GM18868 (cell line): ENCODE measurements around the gene SLC16A12.
"Not testable (repeated sequence)": the region's sequence is repeated elsewhere in the genome, so short reads cannot be mapped to it uniquely, and the experiment has no call there.

Experiments
- ATAC-seq: cut with Tn5 transposase; IDR thresholded peaks from one replicate; pipeline ENCODE4 v1.9.1; 2021; ENCODE audit warnings: mild to moderate bottlenecking, moderate library complexity; ENCODE audit not compliant: unreplicated experiment

The SLC16A12 gene

DNA sequence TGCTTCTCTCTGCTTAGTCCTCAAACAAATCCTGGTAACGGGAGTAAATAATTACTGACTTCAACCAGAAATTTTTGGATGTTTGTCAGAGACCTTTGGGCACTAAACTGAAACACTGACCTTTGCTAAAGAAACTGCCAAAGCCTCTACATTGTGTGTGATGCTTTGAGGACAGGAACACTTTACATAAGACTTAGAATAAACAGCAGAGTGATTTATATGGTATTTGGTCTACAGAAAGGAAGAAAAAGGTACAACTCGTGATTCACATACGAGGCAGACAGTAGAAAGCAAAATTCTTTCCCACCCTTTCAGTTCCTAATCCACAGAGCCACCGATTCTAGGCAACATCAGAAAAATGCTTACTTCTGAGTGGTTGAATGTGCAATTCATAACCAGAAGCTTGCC lies 59.8 kb downstream of the SLC16A12 start:
- no peak for ATAC-seq

DNA sequence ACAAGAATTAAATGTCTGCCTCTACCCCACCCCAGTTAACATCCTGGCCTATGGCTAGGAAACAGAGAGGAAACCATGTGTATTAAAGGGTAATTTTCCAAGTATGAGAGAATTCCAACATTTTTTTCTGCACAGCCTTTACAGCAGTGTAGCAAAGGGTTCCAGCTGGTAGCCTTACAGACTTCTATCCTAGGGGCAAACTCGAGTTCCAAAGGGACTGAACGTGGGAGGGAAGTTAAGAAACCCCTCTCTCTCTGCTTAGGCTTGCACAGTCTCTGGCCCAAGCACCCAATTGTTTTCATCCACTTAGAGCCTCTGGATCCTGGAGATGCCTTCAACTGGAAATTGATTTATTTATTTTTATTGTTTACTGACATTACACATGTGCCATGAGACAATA lies 60.3 kb downstream of the SLC16A12 start:
- no peak for ATAC-seq

DNA sequence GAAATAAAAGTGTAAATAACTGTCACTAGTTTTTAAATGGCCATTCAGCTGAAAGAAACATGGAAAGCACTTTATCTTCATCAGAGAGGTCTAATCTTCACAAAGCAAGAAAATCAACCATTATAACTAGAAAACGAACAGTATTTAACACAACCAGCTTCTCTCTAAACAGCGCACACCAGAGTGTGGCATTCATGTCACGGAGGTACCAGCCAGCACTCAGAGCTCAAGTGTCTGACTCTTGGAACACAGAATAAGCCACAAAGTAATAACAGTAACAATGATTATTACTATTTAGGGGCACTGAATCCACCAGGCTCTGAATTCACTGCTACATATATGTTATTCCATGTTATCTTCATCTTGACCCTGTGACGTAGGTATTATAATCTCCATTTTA lies 60.9 kb downstream of the SLC16A12 start:
- no peak for ATAC-seq

DNA sequence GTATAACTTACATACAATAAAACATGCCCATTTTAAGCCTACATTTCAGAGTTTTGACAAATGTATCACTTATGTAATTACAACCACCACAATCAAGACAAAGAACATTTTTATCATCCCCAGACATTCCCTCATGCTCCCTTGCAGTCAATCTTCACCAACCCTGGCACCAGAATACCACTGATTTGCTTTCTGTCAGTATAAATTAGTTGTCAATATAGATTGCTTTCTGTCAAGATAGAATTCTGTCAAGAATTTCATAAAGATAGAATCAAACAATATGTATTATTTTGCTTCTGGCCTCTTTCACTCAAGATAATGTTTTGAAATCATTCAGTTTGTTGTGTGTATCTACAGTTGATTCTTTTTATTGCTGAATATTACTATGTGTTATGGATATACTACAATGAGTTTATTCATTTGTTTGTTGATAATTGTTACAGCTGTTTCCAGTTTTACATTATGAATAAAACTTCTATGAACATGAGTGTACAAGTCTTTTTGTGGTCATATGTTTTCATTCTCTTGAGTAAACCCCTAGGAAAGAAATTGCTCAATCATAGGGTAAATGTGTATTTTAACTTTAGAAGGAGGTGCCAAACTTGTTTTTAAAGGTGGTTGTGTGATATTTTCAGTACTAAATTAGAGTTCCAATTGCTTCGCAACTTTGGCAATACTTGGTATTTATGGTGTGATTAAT lies 64.1 kb downstream of the SLC16A12 start:
- no peak for ATAC-seq

DNA sequence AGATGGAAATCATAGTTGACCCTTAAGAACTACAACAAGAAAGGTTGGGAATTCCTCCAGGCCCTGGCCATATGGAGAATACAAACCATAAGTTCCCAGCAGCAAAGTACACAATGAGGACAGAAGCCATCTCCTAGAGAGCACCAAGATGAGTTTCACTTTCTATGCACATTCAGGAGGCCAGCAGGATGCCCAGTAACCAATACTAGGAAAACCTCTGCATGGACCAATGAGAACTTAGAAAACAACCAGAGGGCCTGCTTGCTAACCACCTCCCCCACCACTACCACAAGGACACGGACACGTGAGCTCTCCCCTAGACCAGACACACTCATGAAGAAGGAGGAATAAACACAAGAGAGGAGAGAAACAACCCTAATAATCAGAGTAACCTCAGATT lies 64.8 kb downstream of the SLC16A12 start:
- ATAC-seq: no peak

DNA sequence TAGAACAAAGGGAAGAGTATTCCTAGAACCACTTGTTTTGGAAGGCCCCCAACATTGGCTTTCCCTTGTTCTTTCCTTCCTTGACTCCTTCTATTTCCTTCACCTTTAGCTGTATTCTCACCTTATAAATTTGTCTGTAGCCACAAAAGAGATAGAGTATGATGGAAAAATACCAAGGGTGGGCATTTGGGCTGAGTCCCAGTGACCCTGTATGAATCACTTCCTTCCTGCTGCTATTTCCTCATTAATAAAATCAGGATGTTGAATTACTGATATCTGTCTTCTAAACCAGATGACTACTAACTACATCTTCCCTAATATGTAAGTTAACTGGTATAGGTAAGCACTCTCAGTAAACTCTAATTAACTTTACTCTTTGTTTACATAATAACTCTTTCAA lies 65.9 kb downstream of the SLC16A12 start:
- no peak for ATAC-seq

DNA sequence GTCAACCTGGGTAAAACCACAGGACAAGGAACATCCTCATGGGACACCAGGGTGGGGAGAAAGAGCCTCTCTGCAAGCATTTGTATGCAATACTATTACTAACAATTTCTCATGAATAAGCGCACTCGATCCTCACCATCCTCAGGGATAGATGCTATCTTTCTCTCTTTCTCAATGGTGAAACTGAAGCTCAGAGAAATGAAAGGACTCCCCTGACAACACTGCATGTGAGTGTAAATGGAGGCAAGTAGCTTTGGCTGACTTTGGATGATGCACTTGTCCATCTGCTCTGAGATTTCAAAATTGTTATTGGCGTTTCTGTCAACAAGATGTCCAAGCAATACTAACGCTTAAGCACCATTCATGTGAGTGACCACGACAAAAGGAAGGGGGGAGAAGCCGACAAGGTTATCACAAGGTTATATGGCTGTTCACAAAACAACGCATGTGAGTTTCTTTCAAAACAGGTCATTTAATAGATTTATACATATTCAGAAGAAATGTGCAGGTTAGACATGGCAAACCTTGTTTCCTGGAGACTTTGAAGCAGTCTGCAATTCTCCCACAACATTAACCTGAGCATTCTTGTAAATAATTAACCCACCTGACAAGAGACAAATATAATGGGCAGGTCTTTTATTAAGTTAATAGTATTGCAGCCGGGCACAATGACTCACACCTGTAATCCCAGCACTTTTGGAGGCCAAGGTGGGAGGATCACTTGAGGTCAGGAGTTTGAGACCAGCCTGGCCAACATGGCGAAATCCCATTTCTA lies 67.0 kb downstream of the SLC16A12 start:
- ATAC-seq: no peak

DNA sequence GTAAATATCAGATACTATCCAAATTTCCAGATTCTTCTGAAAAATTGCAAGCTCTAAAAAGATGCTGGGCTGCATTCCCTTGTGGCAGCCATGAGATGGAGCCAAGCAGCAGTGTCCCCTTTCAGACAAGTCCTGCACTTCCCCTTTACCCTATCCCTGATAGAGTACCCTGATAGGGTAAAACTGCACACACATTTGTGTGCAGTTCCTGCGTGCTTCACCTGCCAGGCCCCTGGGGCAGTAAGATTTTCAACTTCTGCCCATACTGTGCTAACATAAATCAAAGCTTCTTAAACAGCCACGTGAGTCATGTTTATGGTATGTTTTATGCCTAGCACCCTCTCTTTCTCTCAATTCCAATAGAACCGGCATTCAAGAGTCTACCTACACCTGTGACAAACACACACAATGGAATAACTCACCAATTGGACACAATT lies 68.8 kb downstream of the SLC16A12 start:
- no peak for ATAC-seq

DNA sequence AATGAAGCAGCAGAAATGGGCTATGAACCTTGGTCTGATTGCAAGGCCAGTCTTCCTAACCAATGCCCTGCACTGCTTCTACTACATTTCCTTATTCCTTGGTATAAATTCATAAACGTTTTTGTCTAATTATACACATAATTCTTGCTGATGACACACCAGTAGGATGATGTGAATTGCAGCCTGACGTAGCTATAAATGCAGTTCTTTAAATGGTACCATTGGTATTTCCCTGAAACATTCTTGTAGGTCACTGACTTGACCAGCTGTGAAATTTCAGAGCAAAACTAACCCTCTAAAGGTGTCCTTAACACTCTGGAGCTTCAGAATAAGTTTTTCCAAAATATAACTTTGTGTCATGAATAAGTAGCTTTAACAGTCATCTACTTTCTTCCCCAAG lies 70.2 kb downstream of the SLC16A12 start:
- ATAC-seq: no peak

DNA sequence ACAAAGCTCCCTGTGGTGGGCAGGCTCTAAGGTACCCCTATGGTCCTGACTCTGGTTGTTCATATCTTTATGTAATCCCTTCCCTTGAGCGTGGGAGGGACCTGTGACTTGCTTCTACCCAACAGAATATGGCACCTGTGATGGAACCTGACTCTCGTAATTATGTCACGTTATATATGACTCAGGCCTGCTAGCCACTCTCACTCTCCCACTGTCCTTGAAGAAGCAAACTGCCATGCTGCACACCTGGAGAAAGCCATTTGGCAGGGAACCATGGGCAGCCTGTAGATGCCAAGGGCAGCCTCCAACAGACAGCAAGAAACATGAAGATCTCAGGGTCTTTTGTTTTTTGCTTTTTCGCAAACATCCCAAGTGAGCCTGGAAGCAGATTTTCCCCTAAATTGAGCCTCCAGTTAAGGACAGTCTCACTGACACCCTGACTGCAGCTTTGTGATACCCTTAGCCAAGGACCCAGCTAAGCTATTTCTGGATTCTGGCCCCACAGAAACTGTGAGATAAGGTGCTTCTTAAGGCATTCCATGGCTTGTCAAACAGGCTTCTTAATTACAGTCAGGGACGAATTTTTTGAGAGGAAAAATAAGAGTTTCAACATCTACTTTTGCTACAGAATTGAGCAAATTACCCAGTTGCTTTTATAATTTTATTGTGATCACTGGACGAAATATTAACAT lies 71.4 kb downstream of the SLC16A12 start:
- ATAC-seq: no peak

DNA sequence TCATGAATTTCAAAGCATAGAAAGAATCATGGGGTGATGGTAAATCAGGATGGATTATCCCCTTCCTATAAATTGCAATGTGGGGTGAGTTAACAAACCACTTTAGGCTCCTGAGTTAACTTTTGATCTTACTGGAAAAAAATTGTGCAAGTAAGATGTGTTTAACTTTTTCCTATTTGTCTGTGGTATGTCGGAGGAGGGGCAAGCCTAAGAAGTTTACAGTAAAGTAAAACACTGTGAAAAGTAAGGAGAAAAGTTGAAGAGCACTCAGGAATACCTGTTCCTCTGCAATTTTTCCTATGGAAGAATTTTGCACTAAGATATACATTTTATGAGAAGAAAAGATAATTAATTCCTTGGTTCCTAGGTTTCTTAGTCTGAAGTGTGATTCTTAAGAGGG lies 76.6 kb downstream of the SLC16A12 start:
- no peak for ATAC-seq

DNA sequence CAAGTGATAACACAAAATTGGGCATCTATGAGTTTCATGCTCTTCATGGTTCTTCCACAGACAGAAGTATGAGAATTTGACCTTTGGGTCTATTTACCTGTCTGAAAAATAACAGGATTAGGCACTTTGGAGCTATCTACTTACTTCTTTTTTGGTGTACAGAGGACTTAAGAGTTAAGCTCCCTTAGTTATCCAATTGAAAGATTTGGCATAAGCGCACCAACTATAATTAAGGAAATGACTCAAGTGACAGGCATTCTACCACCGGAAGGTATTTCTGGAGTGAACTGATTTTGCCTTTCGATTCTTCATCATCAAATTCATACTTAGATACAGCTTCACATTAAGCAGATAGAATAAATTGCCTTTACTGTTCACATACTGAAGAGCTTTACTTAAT lies 77.1 kb downstream of the SLC16A12 start:
- no peak for ATAC-seq

DNA sequence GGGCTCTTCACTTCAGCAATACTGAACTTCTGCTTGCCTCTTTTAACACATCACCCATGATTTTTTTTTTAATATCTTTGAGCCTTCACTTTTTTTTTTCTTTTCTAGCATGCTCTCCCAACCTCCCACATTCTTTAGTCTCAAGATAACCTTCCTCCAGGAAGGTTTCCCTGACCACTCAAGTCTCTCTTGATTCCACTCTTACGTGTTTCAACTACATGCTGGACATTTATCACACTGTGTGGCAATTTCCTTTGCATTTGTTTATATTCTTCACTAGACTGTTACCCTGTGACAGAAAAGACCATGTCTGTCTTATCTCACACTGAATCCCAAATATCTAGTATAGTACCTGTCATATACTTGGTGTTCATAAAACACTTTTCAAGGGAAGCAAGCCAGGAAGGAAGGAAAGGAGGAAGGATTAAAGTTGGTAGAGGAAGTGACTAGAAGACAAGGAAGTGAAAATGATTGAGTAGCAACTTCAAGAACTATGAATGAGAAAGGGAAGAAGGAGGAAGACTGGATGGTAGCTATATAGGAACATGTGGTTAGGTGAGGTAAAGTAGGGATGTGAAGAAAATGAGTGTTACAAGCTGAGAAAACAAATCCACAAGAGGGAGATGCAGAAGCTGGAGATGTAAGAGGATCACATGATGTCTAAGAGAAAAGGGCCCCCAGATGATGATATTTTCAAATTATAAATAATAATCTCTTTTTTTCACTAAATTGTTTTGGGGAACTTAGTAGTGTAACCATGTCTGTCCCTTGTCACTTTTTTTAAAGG lies 80.6 kb downstream of the SLC16A12 start:
- ATAC-seq: no peak

DNA sequence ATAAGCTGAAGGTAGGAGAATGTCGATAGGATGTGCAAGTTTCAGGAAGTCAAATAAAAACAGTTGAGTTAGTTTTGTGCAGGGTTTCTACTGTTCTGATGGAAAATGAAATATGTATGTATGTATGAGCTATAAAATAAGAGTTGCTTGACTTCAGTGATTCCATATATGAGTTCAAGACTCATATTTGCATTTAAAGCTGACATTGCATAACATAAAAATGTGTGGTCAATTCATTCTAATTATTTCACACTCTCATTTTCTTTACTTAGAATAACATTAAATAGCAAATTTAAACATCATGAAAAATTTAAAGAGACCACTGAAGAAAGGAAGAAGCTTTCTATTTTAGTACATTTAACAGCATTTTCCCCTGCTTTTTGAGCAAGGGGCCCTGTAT lies 83.2 kb downstream of the SLC16A12 start:
- no peak for ATAC-seq

DNA sequence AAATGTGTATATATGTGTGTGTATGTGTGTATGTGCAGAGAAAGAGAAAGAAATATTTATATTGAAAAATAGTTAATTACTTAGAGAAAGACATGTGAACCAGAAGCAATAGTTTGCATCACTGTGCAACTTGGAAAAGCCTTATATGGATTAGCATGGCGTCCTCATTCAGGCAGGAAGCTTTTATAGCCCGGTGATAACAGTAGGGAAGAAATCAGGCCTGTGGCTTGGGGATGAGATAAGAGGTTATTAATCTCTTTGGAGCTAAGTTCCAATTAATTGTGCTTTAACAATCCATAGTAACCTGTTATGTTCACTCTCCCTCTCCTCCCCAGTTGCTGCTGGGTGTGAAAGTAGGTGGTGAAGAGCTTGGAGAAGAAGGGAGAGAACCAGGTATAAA lies 84.5 kb downstream of the SLC16A12 start:
- no peak for ATAC-seq

DNA sequence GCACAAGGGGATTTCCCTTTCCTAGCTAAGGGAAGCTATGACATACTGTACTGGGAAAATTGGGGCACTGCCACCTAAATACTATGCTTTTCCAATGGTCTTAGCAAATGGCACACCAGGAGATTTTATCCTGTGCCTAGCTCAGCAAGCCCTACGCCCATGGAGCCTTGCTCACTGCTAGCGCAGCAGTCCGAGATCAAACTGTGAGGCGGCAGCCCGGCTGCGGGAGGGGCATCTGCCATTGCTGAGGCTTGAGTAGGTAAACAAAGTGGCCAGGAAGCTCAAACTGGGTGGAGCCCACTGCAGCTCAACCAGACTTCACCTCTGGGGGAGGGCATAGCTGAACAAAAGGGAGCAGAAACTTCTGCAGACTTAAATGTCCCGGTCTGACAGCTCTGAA lies 90.6 kb downstream of the SLC16A12 start:
- ATAC-seq: not testable (repeated sequence)

DNA sequence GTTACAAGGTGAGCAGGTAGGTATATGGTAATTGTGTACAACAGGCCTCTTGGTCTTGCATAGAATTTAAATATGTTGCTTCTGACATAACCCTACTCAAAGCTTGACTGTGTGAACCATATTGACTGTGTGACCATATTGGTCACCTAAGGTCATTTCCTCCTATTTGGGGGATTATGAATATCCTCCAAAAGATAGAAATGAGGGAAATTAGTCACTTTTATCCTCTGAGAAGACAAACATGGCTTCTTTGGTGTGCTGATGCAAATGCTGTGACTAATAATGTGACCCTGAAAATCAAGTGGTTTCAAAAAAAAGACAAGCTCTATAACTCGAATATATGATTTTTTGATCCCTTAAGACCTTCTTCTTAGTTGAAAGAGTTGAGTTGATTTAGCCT lies 93.1 kb downstream of the SLC16A12 start:
- no peak for ATAC-seq

DNA sequence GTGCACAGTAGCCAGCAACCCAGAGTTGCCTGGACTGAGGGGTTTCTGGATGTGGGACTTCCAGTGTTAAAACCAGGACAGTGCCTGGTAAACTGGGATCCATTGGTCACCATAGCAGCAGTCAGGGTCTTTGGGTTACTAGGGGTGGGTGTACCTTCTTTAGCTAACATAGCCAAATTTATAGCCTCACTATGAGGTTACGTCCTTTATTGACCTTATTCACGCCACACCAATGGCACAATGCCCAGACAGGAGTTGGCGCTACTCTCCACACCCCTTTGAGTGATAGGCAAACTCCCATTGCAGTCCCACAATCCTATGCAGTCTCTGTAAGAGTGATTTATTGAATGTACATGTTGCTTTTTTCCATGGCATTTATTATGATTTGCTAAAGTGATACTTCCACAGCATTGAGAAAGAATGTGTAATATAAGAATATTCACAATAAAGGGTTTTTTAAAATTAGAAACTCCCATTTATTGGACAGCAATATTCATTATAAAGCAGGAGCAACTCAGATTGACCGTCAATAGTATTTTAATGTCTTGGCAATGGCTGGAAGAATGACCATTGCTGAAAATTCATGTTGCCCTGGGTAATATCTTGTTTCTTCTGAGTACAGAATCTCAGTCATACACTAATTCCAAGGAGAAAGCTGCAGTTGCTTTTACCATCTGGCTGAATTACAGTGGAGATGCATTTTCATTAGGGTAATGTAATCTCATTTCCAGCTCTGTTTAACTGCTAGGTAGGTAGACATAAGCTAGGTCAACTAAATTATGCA lies 95.0 kb downstream of the SLC16A12 start:
- ATAC-seq: no peak

DNA sequence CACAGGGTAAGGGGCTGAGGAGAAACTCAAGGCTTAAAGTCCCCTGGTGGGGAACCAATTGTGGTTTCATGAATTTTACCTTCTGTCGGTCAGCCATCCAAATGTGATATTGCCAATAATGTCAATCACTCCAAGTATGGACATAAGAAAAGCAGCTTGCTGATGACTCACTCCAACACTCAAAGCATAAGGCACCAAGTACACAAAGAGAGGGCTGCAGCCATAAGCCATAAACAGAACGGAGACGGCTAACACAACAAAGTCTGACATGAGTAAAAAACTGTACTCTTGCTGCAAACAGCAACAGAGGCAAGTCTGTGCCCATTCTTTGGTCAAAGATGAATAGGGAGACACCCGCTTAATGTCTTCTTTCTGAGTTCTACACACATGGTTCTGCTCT lies 96.9 kb downstream of the SLC16A12 start:
- ATAC-seq: no peak

DNA sequence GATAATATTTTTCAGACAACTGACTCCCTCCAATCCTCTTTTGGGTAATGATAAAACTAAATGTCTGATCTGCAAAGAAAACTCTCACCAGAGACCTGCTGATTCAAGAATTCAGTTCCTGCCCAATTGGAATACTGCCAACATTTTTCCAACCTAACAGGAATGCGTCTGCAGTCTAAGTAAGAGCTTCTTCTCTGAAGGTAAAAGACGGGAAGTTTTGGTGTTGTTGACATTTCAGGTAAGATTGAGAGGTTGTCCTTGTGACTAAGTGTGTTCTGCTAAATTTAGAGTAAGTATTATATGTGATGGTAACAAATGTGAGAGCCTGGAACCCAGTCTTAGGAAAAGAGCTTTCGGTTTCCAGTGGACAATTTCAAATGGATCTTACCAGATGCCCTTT lies 103.4 kb downstream of the SLC16A12 start:
- ATAC-seq: no peak
